CD4-positive, alpha-beta T cell treated with Interleukin-4 for 4 hours (primary cell): ENCODE results near the gene SIGLEC1.

ENCODE experiments used
- DNase-seq: peaks from one replicate; pipeline ENCODE4 v3.0.0-alpha.2; 2020

Gene SIGLEC1

DNA sequence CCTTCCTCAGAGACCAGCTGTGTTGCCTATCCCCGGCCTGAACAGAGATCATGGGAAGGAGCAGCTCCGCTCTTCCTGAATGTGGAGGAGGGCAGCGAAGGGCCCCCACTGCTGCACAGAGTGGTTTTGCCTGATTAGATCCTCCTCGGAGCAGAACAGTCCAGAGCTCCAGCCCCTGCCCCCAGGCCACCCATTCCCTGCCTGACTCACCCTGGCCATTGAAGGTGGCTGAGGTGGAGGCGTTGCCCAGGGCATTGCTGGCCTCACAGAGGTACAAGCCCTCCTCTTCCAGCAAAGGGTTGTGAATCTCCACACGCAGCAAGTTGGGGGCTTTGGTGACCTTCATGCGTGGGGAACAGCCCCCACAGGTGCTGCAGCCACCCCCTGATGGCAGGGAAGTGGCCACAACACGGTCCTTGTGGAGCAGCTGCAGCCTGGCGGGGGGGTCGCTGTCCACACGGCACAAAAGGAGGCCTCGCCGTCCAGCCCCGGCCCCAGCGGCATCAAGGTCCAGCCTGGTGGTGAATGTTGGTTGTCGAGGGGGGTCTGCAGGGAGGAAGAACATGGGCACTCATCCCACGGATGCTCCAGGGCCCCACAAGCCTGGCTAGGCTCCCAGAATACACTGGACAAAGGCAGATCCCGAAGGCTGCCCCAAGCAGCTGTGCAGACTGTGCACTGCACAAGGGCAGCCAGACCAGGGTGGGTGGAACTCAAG is 14.7 kb downstream of the SIGLEC1 start:
- DNase-seq = no peak

DNA sequence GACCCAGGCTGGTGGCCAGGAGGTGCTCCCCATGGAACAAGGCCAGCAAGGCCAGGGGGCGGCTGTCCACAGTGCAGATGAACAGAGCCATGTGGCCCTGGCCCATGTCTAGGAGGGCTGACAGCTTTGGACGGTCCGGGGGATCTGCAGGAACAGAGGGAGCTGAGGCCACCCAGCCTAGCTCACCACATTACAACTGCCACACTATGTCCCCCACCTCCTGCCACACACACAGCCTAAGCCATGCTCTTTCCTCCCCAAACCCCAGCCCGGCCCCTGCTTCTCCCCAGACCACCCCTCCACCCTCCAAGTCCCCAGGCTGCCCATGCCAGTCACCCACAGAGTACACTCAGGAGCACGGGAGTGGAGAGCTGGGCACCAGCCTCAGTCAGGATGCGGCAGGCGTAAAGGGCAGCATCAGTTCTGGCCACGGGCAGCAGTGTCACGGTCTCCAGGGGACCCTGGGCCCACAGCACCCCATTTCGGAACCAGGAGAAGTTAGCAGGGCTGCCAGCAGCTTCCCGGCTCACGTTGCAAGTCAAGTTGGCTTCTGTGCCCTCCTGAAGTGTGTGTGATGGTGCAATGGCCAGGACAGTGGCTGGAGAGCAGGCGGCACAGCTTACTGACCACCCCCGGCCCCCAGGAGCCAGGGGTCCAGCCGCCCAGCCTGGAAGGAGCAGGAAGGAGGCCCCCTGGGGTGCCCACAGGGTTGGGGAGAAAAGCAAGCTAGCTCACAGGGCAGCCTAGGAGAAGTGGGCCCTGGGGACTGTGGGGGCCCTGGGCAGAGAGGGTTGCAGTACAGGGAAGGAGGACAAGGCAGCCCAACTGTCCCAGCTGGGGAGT is 15.4 kb downstream of the SIGLEC1 start:
- DNase-seq = no peak

- DNase-seq = no peak
Measured at GRCh38 chr20:3696200-3696599, 16.2 kb downstream of the SIGLEC1 start.

- no peak for DNase-seq
Measured at GRCh38 chr20:3694864-3695263, 17.5 kb downstream of the SIGLEC1 start.

GRCh38 chr20:3693376-3693775 is 19.0 kb downstream of the SIGLEC1 start:
- no peak for DNase-seq

- no peak for DNase-seq
Measured at GRCh38 chr20:3692706-3693294, 19.6 kb downstream of the SIGLEC1 start.

- DNase-seq = no peak
Measured at GRCh38 chr20:3691897-3692296, 20.5 kb downstream of the SIGLEC1 start.

GRCh38 chr20:3691306-3691705 is 21.1 kb downstream of the SIGLEC1 start:
- no peak for DNase-seq

DNA sequence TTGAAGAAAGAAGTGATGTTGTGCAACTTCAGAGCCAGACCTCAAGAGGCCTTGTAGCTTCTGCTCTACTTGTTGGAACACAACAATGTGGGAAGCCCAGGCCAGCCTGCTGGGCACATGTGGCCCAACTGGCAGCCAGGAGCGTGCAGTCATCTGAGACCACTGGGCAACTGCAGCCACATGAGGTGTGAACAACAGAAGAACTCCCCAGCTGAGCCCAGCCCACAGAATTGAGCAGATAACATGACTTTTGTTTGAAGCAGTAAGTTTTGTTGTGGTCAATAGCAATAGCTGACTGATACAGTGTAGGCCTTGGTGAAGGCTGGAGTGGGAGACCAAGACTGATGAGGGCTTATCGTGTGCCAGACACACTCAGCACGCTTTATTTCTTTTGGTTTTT is 22.0 kb downstream of the SIGLEC1 start:
- DNase-seq = no peak

- no peak for DNase-seq
Measured at GRCh38 chr20:3689978-3690377, 22.4 kb downstream of the SIGLEC1 start.

DNA sequence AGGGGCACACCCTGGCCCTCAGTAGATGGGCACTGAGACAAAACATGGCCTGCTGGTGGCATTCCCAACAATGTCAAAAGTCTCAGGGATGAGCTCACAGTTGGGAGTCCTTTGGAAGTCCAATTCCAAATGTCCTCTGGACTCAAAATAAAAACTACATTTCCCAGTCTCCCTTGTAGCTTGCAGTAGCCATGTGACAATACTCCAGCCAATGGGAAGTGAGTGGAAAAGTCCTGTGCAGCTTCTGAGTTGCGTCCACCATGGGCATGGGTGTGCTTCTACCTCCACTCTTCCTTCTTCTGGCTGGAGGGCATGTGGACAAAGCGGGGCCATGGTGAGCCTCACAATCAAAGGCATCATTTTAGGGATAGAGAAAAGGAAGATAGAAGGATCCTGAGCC is 24.7 kb downstream of the SIGLEC1 start:
- no peak for DNase-seq

- no peak for DNase-seq
Measured at GRCh38 chr20:3686867-3687321, 25.5 kb downstream of the SIGLEC1 start.

- DNase-seq = no peak
Measured at GRCh38 chr20:3686421-3686820, 26.0 kb downstream of the SIGLEC1 start.

- DNase-seq = no peak
Measured at GRCh38 chr20:3685341-3685740, 27.1 kb downstream of the SIGLEC1 start.

- no peak for DNase-seq
Measured at GRCh38 chr20:3681931-3682781, 30.2 kb downstream of the SIGLEC1 start, which contains the start of gene ADAM33. TSS of gene ADAM33 (minus strand) at chr20:3682010. CDS start at chr20:3682004, 6 bp downstream.

DNA sequence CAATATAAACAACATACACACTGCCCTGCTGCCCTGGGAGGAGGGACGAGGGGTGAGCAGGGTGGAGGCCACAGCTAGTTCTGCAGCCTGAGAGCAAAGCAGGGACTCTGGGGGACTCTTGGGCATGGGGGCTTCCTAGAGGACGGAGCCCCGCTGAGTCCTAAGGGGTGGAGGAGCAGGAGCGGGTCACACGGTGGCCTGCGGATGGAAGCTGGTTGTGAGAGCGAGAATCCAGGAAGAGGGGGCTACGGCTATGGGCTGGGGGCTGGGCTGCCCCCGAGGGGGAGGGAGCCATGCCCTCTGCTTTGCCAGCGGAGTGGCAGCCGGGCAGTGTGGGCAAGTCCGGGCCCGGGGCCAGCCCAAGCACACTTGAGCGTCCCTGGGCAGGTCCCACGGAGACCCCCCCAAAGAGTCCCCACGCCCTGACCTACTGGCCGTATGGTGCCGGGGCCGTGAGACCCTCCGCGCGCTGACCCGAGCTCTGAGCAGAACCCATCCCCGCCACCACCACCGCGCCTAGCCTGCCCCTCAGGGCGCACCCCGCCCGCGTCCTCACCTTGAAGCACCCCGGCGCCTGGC is 31.0 kb downstream of the SIGLEC1 start:
- no peak for DNase-seq

DNA sequence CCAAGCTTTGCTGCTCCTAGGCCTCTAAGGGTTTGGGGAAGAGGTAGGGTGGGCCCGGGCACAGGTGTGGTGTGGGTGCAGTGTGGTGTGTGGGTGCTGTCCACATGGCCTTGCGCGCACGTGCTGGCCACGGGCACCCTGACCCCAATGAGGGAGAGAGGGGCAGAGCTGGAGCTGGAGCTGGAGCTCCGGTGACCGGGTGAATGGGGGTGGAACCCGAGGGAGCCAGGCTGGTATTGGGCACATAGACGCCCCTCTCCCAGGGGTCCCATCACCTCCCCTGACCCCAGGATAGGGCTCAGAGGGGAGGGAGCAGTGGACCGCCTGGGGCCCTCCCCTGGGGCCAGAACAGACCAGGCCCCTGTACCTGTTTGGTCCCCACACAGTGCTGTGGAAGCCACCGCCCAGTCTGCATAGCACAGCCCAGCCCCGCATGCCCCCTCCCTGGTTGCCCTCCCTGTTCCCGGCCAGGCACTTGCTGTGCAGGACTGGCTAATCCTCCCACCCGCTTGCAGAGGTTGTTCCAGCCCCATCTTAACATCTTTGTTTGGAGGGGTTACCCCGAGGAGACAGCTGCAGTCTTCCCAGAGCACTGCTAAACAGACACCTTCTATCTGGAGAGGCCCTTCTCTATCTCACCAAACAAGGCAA is 31.6 kb downstream of the SIGLEC1 start:
- no peak for DNase-seq

DNA sequence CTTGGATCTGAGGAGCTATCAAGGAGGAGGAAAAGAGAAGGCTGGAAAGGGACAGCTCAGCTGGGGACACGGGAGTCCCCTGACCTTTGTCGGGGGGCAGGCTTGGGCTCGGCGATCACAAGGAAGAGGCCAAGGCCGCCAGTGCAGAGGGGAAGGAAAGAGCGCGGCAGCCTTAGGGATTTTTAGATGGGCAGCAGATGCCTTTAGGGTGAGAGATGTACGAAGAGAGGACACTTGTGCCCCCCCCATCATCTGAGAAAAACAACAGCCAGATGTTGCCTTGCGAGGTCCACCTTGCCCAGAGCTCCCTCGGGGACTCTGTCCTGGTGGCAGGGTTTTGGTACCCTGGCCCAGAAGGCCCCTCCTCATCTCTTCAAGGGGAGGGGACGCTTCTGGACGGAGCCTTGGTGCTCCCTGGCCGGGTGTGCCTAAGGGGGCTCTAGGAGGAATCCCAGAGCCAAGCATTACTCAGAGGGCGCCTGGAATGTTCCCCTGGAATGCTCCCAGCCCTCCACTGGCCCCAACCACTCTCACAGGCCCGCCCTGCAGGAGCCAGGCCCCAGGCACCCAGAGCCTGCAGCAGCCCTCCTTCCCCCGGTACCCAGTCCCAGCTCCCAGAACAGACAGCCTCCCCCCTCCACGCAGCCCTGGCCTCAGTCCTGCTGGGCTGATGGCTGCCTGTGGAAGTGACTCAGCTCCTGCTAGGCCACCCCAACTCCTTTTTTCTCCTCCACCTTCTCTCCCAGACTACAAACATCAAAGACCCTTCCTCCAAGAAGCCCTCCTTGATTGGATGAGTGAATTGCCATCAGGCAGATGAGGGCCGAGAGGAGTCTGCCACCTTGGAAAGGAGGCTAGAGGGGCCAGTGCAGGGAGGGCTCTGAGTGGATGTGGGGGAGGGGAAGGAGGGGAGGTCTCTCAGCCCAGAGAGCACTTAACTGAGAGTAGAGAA is 32.4 kb downstream of the SIGLEC1 start:
- no peak for DNase-seq

DNA sequence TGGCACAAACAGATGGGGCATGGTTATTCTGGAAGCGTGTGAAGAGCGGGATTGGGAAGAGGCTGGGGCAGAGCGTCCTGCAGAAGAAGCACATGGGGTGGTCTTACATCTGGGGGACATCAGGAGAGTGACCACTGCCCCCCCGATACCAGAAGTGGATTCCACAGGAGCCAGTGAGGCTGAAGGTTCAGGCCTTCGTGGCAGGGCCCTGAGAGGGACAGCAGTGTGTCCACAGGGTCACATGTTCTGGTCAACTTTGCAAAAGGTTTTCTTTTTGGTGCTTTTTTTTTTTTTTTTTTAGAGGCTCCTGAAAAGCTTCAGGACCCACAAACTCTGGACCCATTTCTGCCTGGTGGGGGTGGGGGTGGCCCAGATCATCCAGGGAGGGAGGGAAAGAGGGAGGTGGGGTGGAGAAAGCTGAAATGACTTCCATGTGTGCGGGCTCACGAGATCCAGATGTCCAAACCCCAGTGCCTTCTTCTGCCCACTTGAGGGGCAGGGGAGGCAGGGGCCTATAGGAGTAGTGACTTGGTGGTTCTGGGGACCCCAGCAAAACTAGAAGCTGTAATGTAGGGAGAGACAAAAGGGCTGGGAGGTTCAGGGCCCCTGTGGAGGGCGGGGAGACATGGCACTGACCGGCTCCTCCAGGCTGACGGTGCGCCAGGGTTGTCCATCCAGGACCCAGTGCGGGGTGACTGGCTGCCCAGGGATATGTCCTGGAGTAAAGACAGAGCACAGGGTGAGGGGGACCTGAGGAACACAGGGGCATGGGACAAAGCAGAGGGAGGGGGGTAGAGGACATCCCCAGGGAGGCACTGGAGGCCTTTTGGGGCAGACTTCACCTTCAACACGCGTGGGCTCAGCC is 33.3 kb downstream of the SIGLEC1 start:
- DNase-seq = no peak

GRCh38 chr20:3678198-3678597 is 34.2 kb downstream of the SIGLEC1 start:
- DNase-seq = no peak
